MCF 10A (cell line): ENCODE measurements around the gene ADD1. TPM values are rescaled to one million over a fixed set of nuclear protein-coding genes. Genes with fewer than 3 reads are reported as not detected.

Experiments used
- BruUV-seq: library from RNA; stranded (reverse); fragments of 400-500 nt; replicated peaks from 2 replicates; lab custom pipeline; 2021; lab: Mats Ljungman, UMichigan
- CTCF ChIA-PET: fragments of 300-600 bp; sonication (Branson Sonifier 250); formaldehyde crosslinking; extraction: SDS; loops from one replicate; lab custom pipeline; 2021; ENCODE audit warnings: antibody characterized with exemption, inconsistent platforms; lab: Yijun Ruan, JAX
- POLR2A ChIA-PET: fragments of 300-600, 350-650 bp; sonication (Branson Sonifier 250); formaldehyde crosslinking; extraction: SDS; loops from one replicate; lab custom pipeline; 2020; ENCODE audit warnings: antibody characterized with exemption, inconsistent platforms; lab: Yijun Ruan, JAX
- DNase-seq: peaks from one replicate; pipeline ENCODE4 v3.0.0-alpha.2; 2018; ENCODE audit not compliant: unreplicated experiment
- H3K27ac Mint-ChIP-seq: one replicate; pipeline ENCODE4 v1.8.0; 2022; ENCODE audit warnings: mild to moderate bottlenecking, low read depth, mixed read lengths; ENCODE audit not compliant: unreplicated experiment
- H3K27me3 Mint-ChIP-seq: one replicate; pipeline ENCODE4 v1.8.0; 2022; ENCODE audit warnings: mixed read lengths; ENCODE audit not compliant: insufficient read depth, unreplicated experiment
- H3K36me3 Mint-ChIP-seq: one replicate; pipeline ENCODE4 v1.8.0; 2022; ENCODE audit warnings: mild to moderate bottlenecking, moderate library complexity, mixed read lengths; ENCODE audit not compliant: insufficient read depth, unreplicated experiment
- H3K4me1 Mint-ChIP-seq: one replicate; pipeline ENCODE4 v1.8.0; 2022; ENCODE audit warnings: mixed read lengths; ENCODE audit not compliant: insufficient read depth, unreplicated experiment
- H3K4me3 Mint-ChIP-seq: one replicate; pipeline ENCODE4 v1.8.0; 2022; ENCODE audit warnings: mild to moderate bottlenecking, moderate library complexity, mixed read lengths; ENCODE audit not compliant: unreplicated experiment
- H3K9me3 Mint-ChIP-seq: one replicate; pipeline ENCODE4 v1.8.0; 2022; ENCODE audit warnings: mixed read lengths; ENCODE audit not compliant: unreplicated experiment
- intact Hi-C: fragments of 100-400 bp; cut with micrococcal nuclease; formaldehyde crosslinking; loops from 2 replicates; pipeline ENCODE4 v1.14.1; 2022
- total RNA-seq: library from RNA; stranded (reverse); gene quantifications from 2 replicates; pipeline ENCODE4 v1.2.3, GENCODE V29; 2022
- TF ChIP-seq, protein P1 (sequence below): fragments of 200-600 bp; IDR thresholded peaks from one replicate; pipeline ENCODE4 v1.8.0; 2022; ENCODE audit warnings: antibody characterized with exemption, mild to moderate bottlenecking; ENCODE audit not compliant: unreplicated experiment

The ADD1 gene
- total RNA-seq, 1 experiment from 2014 or later: 131 TPM

DNA sequence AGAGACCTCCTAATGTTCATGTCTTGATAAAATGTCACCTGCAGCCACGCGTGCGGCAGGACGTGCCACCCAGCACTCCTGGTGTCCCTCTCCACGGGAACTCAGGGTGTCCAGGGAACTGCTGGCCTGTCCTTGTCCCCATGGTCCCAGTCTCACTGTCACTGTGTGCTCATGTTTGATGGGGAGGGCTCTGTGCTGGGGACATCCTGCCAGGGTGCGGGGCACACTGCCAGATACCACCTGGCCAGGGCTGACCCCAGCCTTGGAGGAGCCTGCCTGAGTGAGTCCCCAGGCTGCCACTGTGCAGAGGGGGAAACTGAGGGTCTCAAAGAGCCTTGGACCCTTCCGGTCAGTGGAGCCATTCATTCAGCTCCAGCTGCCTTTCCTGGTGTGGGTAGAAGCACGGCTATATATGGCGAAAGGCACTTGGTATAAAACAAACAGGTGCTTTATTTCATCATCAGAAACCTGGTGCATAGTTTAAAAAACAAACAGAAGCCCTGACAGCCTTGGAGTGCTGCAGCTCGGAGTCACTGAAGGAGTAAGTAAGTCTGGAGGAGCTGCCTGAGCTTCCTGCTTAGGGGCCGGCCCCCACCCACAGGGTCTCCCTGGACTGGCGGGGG lies 86.6 kb downstream of the ADD1 start:
- CTCF ChIA-PET: interaction anchor here (0.6 kb wide), 1 partner anchor 125 kb away, joined by 3 read pairs; no protein-coding TSS in a partner anchor

DNA sequence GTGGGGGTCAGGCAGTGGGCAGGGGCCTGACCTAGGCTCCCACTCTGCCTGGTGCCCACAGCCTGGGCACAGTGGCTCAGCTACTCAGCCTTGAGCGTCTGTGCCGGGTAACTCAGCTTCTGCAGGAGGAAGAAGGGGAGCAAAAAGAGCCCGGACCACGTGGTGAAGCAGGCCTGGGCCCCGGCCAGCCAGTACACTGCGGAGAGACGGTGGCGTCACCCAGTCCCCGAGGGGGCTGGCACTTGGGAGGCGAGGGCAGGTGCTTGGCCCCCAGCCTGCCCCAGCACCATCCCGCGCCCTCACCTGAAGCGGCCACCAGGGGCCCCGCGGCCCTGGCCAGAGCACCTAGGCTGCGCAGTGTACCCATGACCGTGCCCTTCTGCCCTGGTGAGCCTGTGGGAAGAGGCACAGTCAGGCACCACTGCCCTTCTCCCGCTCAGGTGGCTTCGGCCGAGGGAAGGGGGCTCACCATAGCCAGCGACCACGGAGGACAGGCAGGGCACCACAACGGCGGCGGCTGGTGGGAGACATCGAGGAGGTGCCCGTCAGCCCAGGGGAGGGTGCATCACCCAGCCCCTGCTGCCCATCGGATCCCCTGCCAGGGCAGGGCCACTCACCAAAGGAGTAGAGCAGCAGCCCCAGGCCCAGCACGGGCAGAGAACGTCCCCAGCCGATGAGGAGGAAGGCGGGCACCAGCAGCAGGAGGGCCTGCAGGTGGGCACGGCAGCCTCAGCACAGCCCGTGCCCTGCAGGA lies 87.3 kb downstream of the ADD1 start:
- intact Hi-C loops: no loop called here
- Mint-ChIP-seq H3K27ac (no peak overlapping the region), H3K4me3 (no peak overlapping the region), H3K36me3 (peaks cover 42% of the 10 kb centered on the region), H3K27me3 (no peaks in the 10 kb centered on the region), H3K4me1 (peaks cover 11% of the 10 kb centered on the region), H3K9me3 (no peaks in the 10 kb centered on the region)
- no peak for DNase-seq
- CTCF ChIA-PET: no interaction called here
- POLR2A ChIA-PET: no interaction called here
- BruUV-seq: no TSS peak
- TF ChIP-seq, protein P1, sequence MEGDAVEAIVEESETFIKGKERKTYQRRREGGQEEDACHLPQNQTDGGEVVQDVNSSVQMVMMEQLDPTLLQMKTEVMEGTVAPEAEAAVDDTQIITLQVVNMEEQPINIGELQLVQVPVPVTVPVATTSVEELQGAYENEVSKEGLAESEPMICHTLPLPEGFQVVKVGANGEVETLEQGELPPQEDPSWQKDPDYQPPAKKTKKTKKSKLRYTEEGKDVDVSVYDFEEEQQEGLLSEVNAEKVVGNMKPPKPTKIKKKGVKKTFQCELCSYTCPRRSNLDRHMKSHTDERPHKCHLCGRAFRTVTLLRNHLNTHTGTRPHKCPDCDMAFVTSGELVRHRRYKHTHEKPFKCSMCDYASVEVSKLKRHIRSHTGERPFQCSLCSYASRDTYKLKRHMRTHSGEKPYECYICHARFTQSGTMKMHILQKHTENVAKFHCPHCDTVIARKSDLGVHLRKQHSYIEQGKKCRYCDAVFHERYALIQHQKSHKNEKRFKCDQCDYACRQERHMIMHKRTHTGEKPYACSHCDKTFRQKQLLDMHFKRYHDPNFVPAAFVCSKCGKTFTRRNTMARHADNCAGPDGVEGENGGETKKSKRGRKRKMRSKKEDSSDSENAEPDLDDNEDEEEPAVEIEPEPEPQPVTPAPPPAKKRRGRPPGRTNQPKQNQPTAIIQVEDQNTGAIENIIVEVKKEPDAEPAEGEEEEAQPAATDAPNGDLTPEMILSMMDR: peak; percentile 26

More for the DNA sequence above, 86.6 kb downstream of the ADD1 start:
- Mint-ChIP-seq H3K4me1 (peaks cover 6% of the 10 kb centered on the region), H3K27ac (no peak overlapping the region), H3K27me3 (no peaks in the 10 kb centered on the region), H3K4me3 (no peak overlapping the region), H3K36me3 (peaks cover 42% of the 10 kb centered on the region), H3K9me3 (no peaks in the 10 kb centered on the region)
- no TSS peak for BruUV-seq
- no peak for DNase-seq
- POLR2A ChIA-PET: no interaction called here
- TF ChIP-seq, protein P1: no peak
- intact Hi-C loops: no loop called here

DNA sequence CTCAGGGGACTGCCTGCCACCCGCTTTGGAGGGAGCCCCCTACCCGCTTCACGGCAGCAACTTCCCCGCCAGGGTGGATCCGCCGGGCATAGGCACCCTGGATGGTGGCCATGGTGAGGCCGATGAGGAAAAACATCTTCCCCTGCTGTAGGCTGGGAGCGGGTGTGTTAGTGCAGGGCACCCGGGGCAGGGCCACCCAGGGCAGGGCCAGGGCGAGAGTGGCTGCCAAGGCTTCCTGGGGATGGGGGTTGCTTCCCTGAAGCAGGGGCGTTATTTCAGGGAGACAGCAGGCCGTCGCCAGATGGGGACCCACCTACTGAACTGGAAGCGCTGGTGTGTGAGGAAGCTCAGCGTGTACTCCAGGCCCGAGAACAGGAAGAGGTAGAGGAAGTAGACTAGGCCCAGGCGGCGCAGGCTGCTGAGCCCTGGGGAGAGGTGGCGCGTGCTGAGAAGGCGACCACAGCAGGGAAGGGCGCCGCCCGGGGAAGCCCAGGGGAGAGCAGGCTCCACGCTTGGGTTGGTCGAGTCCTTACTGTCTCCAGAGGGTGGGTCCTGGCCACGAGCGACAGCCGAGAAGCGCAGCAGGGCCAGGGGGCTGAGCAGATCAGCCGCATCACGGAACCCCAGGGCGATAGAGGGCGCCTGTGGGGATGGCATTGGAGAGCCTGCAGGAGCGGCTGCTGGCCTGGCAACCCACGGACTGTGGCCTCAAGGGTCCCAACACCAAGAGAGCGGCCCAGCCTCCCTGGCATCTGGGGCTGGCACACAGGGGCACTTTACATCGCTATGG lies 88.1 kb downstream of the ADD1 start:
- CTCF ChIA-PET: interaction anchor here (0.5 kb wide), 1 partner anchor 67 kb away, joined by 3 read pairs; no protein-coding TSS in a partner anchor
- POLR2A ChIA-PET: no interaction called here
- TF ChIP-seq, protein P1: no peak
- H3K9me3 Mint-ChIP-seq: no peaks in the 10 kb centered on the region
- H3K27me3 Mint-ChIP-seq: no peaks in the 10 kb centered on the region
- H3K36me3 Mint-ChIP-seq: peaks cover 45% of the 10 kb centered on the region
- no peak overlapping the region for H3K27ac Mint-ChIP-seq
- H3K4me3 Mint-ChIP-seq: no peak overlapping the region
- H3K4me1 Mint-ChIP-seq: peaks cover 19% of the 10 kb centered on the region
- BruUV-seq: no TSS peak
- intact Hi-C loops: no loop called here
- DNase-seq: no peak
